ENCODE results near the gene EIF3B. TPM values are rescaled to one million over a fixed set of nuclear protein-coding genes. Genes with fewer than 3 reads are reported as not detected.
"Not testable (repeated sequence)": the region's sequence is repeated elsewhere in the genome, so short reads cannot be mapped to it uniquely, and the experiment has no call there.

EIF3B gene
- total and polyA plus RNA-seq, 9 of the 15 experiments (the other 6 are each of a cell fraction or from before 2014, with no cell fraction given) = 25.9 to 494 (median 357) TPM

- in situ Hi-C loops (cut with MboI) (no loop called here), intact Hi-C loops (cut with micrococcal nuclease) (loop anchor here (10.0 kb wide), 1 partner anchor 58 kb away; no protein-coding TSS in a partner anchor)
- ATAC-seq = no peak
- H3K9me1 ChIP-seq (ENCODE audit: control insufficient read depth, insufficient read depth, low read length) = no peaks in the 10 kb centered on the region
- no TSS peak for BruUV-seq (replicated peaks)
- ChIA-PET POLR2A (interaction anchor here (0.5 to 1.5 kb wide), 8 partner anchors 16 to 91 kb away, joined by 3 to 6 read pairs (median 4); partner anchors contain the start of gene EIF3B), CTCF (ENCODE audit: low intra/inter-chr PET ratio) (no interaction called here)
- no peak for FAIRE-seq
- no peak overlapping the region for H3K4me2 ChIP-seq (ENCODE audit: insufficient read depth, low read length)
- H3K9me3 ChIP-seq (replicated peaks; ENCODE audit: control insufficient read depth, insufficient read depth, low read depth, low read length) = no peaks in the 10 kb centered on the region
- peak overlapping the region in 1 of 2 experiments; percentile 3; a peak in 1 of 4 replicates for H3K9ac ChIP-seq (ENCODE audit: insufficient read depth in 1 of 2, low read depth in 2 of 2, low read length in 2 of 2)
- 98% methylated on average over 26 of the region's 27 CpGs for WGBS (ENCODE audit: insufficient coverage, low coverage, missing lambda C conversion rate)
- H3K4me1 ChIP-seq (replicated peaks in 1 of 2; ENCODE audit: control insufficient read depth in 2 of 2, insufficient read depth in 2 of 2, low read length in 2 of 2) = peaks cover 0 to 16% of the 10 kb centered on the region in 2 experiments; a peak in 1 of 5 replicates
- DNase-seq (ENCODE audit: extremely low read depth in 1 of 4, low spot score in 3 of 4) = no peak
- peaks cover 25% of the 10 kb centered on the region for H4K20me1 ChIP-seq (replicated peaks; ENCODE audit: control insufficient read depth, insufficient read depth, low read length)
- no peak overlapping the region for H3K4me3 ChIP-seq
- no peak overlapping the region for H3K27ac ChIP-seq (ENCODE audit: extremely low read depth, low read depth, low read length)
- H3K36me3 ChIP-seq (ENCODE audit: control insufficient read depth, insufficient read depth, low read length) = peaks cover 96% of the 10 kb centered on the region
- peak; percentile 54 for TF ChIP-seq POLR2G (IDR thresholded peaks at IDR 0.05; ENCODE audit: low read depth, low read length)
- TF ChIP-seq RBM22 (IDR thresholded peaks at IDR 0.05; ENCODE audit: low read depth, low read length, poor library complexity, severe bottlenecking) = peak; percentile 38
- no peak for TF ChIP-seq DPF2 (IDR thresholded peaks at IDR 0.05)
- no peak for TF ChIP-seq NUFIP1 (IDR thresholded peaks at IDR 0.05; ENCODE audit: partially characterized antibody)
- TF ChIP-seq RBFOX2 (IDR thresholded peaks at IDR 0.05; ENCODE audit: low read depth, low read length) = peak; percentile 42
- no peak for TF ChIP-seq TCFL5 (CRISPR knock-in tag; conservative IDR thresholded peaks at IDR 0.05)
- TF ChIP-seq POLR2A (conservative IDR thresholded peaks at IDR 0.05) = peak; percentile 53
- no peak for TF ChIP-seq ZNF699 (CRISPR knock-in tag; IDR thresholded peaks at IDR 0.05; ENCODE audit: insufficient replicate concordance)
- TF ChIP-seq ESRRA (IDR thresholded peaks at IDR 0.05; ENCODE audit: borderline replicate concordance, low read depth) = no peak
- H3K27me3 ChIP-seq (ENCODE audit: control insufficient read depth in 2 of 2, insufficient read depth in 2 of 2, low read length in 2 of 2) = no peaks in the 10 kb centered on the region
- H2AFZ ChIP-seq (ENCODE audit: low read depth, low read length) = no peak overlapping the region
- peaks cover 48% of the 10 kb centered on the region for H3K79me2 ChIP-seq (ENCODE audit: control insufficient read depth, insufficient read depth, low read length)
These were observed 21.9 kb downstream of the EIF3B start for GRCh38 chr7:2376351-2377154.

- BruUV-seq (replicated peaks); H3K9ac ChIP-seq (ENCODE audit: insufficient read depth in 1 of 2, low read depth in 2 of 2, low read length in 2 of 2); H2AFZ ChIP-seq (ENCODE audit: low read depth, low read length); H3K9me1 ChIP-seq (ENCODE audit: control insufficient read depth, insufficient read depth, low read length); H3K9me3 ChIP-seq (replicated peaks; ENCODE audit: control insufficient read depth, insufficient read depth, low read depth, low read length); ATAC-seq; H3K4me3 ChIP-seq; H3K27me3 ChIP-seq (ENCODE audit: control insufficient read depth in 2 of 2, insufficient read depth in 2 of 2, low read length in 2 of 2); DNase-seq (ENCODE audit: extremely low read depth in 1 of 4, low spot score in 3 of 4); FAIRE-seq; CTCF ChIA-PET (ENCODE audit: low intra/inter-chr PET ratio); H3K27ac ChIP-seq (ENCODE audit: extremely low read depth, low read depth, low read length); in situ Hi-C loops (cut with MboI); H3K4me2 ChIP-seq (ENCODE audit: insufficient read depth, low read length): not testable (repeated sequence)
- intact Hi-C loops (cut with micrococcal nuclease) = loop anchor here (10.0 kb wide), 1 partner anchor 57 kb away; no protein-coding TSS in a partner anchor
- Histone ChIP-seq H4K20me1 (replicated peaks; ENCODE audit: control insufficient read depth, insufficient read depth, low read length) (peaks cover 24% of the 10 kb centered on the region), H3K4me1 (replicated peaks in 1 of 2; ENCODE audit: control insufficient read depth in 2 of 2, insufficient read depth in 2 of 2, low read length in 2 of 2) (peaks cover 0 to 20% of the 10 kb centered on the region in 2 experiments; a peak in 1 of 5 replicates), H3K79me2 (ENCODE audit: control insufficient read depth, insufficient read depth, low read length) (peaks cover 43% of the 10 kb centered on the region), H3K36me3 (ENCODE audit: control insufficient read depth, insufficient read depth, low read length) (peaks cover 95% of the 10 kb centered on the region)
- no CpG with 5 or more reads among the region's 18 CpGs for WGBS (ENCODE audit: insufficient coverage, low coverage, missing lambda C conversion rate)
- POLR2A ChIA-PET = interaction anchor here (1.0 to 1.5 kb wide), 2 partner anchors 15 to 22 kb away, joined by 3 to 5 read pairs; no protein-coding TSS in a partner anchor
These were observed 22.9 kb downstream of the EIF3B start for GRCh38 chr7:2377492-2377891.

Data from K562 (cell line).